HCT116 (cell line): ENCODE measurements around the gene THOC6. TPM values are rescaled to one million over a fixed set of nuclear protein-coding genes. Genes with fewer than 3 reads are reported as not detected.

ENCODE experiments used
- ATAC-seq: fragments of 200-7000 bp; cut with Tn5 transposase; 2 replicates; pipeline ENCODE4 v1.9.1; 2020; ENCODE audit warnings: mild to moderate bottlenecking, moderate library complexity
- BruUV-seq: library from RNA; stranded (reverse); fragments of 400-500 nt; replicated peaks from 2 replicates; lab custom pipeline; 2021; lab: Mats Ljungman, UMichigan
- CTCF ChIA-PET: fragments of 300-600 bp; sonication (Branson Sonifier 250); formaldehyde crosslinking; loops from one replicate; lab custom pipeline; 2021; ENCODE audit warnings: antibody characterized with exemption; lab: Charles Lee
- POLR2A ChIA-PET: fragments of 300-600, 350-600 bp; sonication (Branson Sonifier 250); formaldehyde crosslinking; loops from one replicate; lab custom pipeline; 2021; ENCODE audit warnings: antibody characterized with exemption; lab: Charles Lee
- RAD21 ChIA-PET, 2 experiments: fragments of 300-600 bp; sonication (Branson Sonifier 250); formaldehyde crosslinking; loops; one replicate each; lab custom pipeline; 2023; ENCODE audit warnings: low total read pairs in 2 of 2; ENCODE audit not compliant: uncharacterized antibody in 2 of 2, unreplicated experiment in 2 of 2, low non-redundant PET in 1 of 2; lab: Charles Lee
- DNase-seq: peaks from one replicate; pipeline ENCODE4 v3.0.0-alpha.2; 2010; ENCODE audit warnings: low read depth, low spot score
- H2AFZ ChIP-seq: fragments of 200-600 bp; shearing (Covaris generic), sonication (generic); 2 replicates; pipeline ENCODE4 v1.6.1; 2017; ENCODE audit warnings: low read depth, mixed run types, mixed read lengths, antibody characterized with exemption, low read length; ENCODE audit not compliant: poor library complexity, severe bottlenecking
- H3K27ac ChIP-seq: 2 replicates; pipeline ENCODE4 v1.5.1; 2012; ENCODE audit warnings: low read depth, low read length
- H3K27me3 ChIP-seq: fragments of 200-600 bp; sonication (generic); 2 replicates; pipeline ENCODE4 v1.6.1; 2016; ENCODE audit warnings: mixed run types, low read length, mixed read lengths; ENCODE audit not compliant: insufficient read depth
- H3K36me3 ChIP-seq, 2 experiments: fragments of 200-500 bp in 1 of 2; fragments of 200-600 bp in 1 of 2; sonication (Bioruptor generic) in 1 of 2; sonication (generic) in 1 of 2; 2 replicates each; pipeline versions ENCODE4 v1.5.1 to v1.6.1; 2014 to 2016; ENCODE audit warnings: low read length in 2 of 2, inconsistent platforms in 1 of 2, mixed read lengths in 1 of 2, mixed run types in 1 of 2; ENCODE audit not compliant: insufficient read depth in 2 of 2, control insufficient read depth in 1 of 2
- H3K4me1 ChIP-seq, 2 experiments: fragments of 200-600 bp in 1 of 2; sonication (generic) in 1 of 2; 2 replicates each; pipeline versions ENCODE4 v1.5.1 to v1.6.1; 2012 to 2017; ENCODE audit warnings: low read length in 2 of 2, inconsistent platforms in 1 of 2, mild to moderate bottlenecking in 1 of 2, mixed read lengths in 1 of 2, mixed run types in 1 of 2, moderate library complexity in 1 of 2; ENCODE audit not compliant: insufficient read depth in 2 of 2, control insufficient read depth in 1 of 2
- H3K4me2 ChIP-seq: fragments of 200-600 bp; sonication (generic); 2 replicates; pipeline ENCODE4 v1.6.1; 2017; ENCODE audit warnings: mixed run types, low read length, mixed read lengths
- H3K4me3 ChIP-seq, 2 experiments: fragments of 200-600 bp in 1 of 2; sonication (generic) in 1 of 2; replicated peaks in 1 of 2; 2 replicates each; pipeline ENCODE4 v1.5.1; 2011 to 2016; ENCODE audit warnings: low read length in 2 of 2, control low read depth in 1 of 2, low read depth in 1 of 2, mild to moderate bottlenecking in 1 of 2, mixed read lengths in 1 of 2, mixed run types in 1 of 2
- H3K79me2 ChIP-seq: fragments of 200-600 bp; sonication (generic); 2 replicates; pipeline ENCODE4 v1.6.1; 2017; ENCODE audit warnings: mild to moderate bottlenecking, mixed run types, low read length, moderate library complexity, mixed read lengths; ENCODE audit not compliant: insufficient read depth
- H3K9ac ChIP-seq: fragments of 200-600 bp; sonication (generic); 2 replicates; pipeline ENCODE4 v1.6.1; 2016; ENCODE audit warnings: low read length, mixed read lengths
- H3K9me2 ChIP-seq: fragments of 200-600 bp; sonication (generic), shearing (Covaris generic); 2 replicates; pipeline ENCODE4 v1.6.1; 2017; ENCODE audit warnings: mixed run types, mild to moderate bottlenecking, moderate library complexity; ENCODE audit not compliant: insufficient read depth
- H3K9me3 ChIP-seq, 2 experiments: fragments of 200-500 bp in 1 of 2; fragments of 200-600 bp in 1 of 2; sonication (Bioruptor generic) in 1 of 2; sonication (generic) in 1 of 2; 2 replicates each; pipeline ENCODE4 v1.6.1; 2014 to 2017; ENCODE audit warnings: low read length in 2 of 2, mixed read lengths in 2 of 2, inconsistent platforms in 1 of 2, low read depth in 1 of 2, mild to moderate bottlenecking in 1 of 2, mixed run types in 1 of 2, moderate library complexity in 1 of 2; ENCODE audit not compliant: control insufficient read depth in 1 of 2, insufficient read depth in 1 of 2
- H4K20me1 ChIP-seq: fragments of 200-600 bp; sonication (generic), shearing (Covaris generic); 2 replicates; pipeline ENCODE4 v1.6.1; 2017; ENCODE audit warnings: mixed run types, mild to moderate bottlenecking, moderate library complexity; ENCODE audit not compliant: insufficient read depth
- CEBPB ChIP-seq: IDR thresholded peaks from 2 replicates; pipeline ENCODE4 v1.6.1; 2012; ENCODE audit warnings: low read depth
- ELF1 ChIP-seq: IDR thresholded peaks from 2 replicates; pipeline ENCODE4 v1.6.1; 2012; ENCODE audit warnings: low read depth, borderline replicate concordance
- FOSL1 ChIP-seq: IDR thresholded peaks from 2 replicates; pipeline ENCODE4 v1.6.1; 2012; ENCODE audit warnings: low read depth
- RAD21 ChIP-seq: IDR thresholded peaks from 2 replicates; pipeline ENCODE4 v1.6.1; 2012; ENCODE audit warnings: low read depth, mild to moderate bottlenecking
- SP1 ChIP-seq: IDR thresholded peaks from 2 replicates; pipeline ENCODE4 v1.6.1; 2012; ENCODE audit warnings: low read depth
- TCF7L2 ChIP-seq: IDR thresholded peaks from 2 replicates; pipeline ENCODE4 v1.7.0; 2011; ENCODE audit warnings: borderline replicate concordance, inconsistent platforms; ENCODE audit not compliant: insufficient read depth, insufficient read length; ENCODE audit errors: extremely low read depth
- ZFX ChIP-seq: fragments of 450-650 bp; IDR thresholded peaks from 2 replicates; pipeline ENCODE4 v1.6.1; 2017
- ZNF274 ChIP-seq: fragments of 200-500 bp; sonication (Bioruptor generic); IDR thresholded peaks from 2 replicates; pipeline ENCODE4 v1.6.1; 2014; ENCODE audit warnings: mild to moderate bottlenecking, low read depth, low read length, inconsistent platforms
- intact Hi-C: fragments of 100-400 bp; cut with micrococcal nuclease; formaldehyde crosslinking; loops from 2 replicates; pipeline ENCODE4 v1.10.0; 2022
- total RNA-seq: library from RNA; stranded (reverse); gene quantifications from one replicate; pipeline ENCODE4 v1.2.1, GENCODE V29; 2021; ENCODE audit not compliant: unreplicated experiment
- TF ChIP-seq, protein P1 (sequence below): IDR thresholded peaks from 2 replicates; pipeline ENCODE4 v1.6.1; 2011; ENCODE audit warnings: mild to moderate bottlenecking, low read length, moderate library complexity; ENCODE audit not compliant: insufficient replicate concordance; ENCODE audit errors: extremely low read depth
- TF ChIP-seq, protein P2 (sequence below): IDR thresholded peaks from 2 replicates; pipeline ENCODE4 v1.6.1; 2012; ENCODE audit warnings: low read depth

Gene THOC6
- total RNA-seq, 1 experiment from 2014 or later: 62.9 TPM

DNA sequence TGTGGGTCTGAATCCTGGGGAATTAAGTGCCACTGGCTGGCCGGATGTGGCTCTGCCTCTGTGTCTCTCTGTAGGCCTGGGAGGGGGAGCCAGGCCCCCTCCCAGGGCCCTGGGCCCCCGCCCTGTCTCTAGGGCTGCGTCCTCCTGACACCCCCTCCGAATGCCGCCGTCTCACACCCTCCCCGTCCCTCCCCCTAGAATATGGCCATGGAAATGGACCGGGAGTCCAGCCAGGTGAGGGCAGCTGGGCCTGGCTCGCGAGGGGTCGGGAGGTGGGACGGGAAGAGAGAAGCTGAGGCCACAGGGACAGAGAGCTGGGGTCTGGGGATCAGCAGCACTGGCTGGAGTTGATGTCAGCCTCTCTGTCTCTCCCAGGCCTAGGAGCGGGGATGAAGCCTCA, 27.5 kb upstream of the THOC6 start:
- TF ChIP-seq, protein P1, sequence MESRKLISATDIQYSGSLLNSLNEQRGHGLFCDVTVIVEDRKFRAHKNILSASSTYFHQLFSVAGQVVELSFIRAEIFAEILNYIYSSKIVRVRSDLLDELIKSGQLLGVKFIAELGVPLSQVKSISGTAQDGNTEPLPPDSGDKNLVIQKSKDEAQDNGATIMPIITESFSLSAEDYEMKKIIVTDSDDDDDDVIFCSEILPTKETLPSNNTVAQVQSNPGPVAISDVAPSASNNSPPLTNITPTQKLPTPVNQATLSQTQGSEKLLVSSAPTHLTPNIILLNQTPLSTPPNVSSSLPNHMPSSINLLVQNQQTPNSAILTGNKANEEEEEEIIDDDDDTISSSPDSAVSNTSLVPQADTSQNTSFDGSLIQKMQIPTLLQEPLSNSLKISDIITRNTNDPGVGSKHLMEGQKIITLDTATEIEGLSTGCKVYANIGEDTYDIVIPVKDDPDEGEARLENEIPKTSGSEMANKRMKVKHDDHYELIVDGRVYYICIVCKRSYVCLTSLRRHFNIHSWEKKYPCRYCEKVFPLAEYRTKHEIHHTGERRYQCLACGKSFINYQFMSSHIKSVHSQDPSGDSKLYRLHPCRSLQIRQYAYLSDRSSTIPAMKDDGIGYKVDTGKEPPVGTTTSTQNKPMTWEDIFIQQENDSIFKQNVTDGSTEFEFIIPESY: no peak
- no peak for TF ChIP-seq ZNF274
- TF ChIP-seq CEBPB: no peak
- intact Hi-C loops: no loop called here
- H3K4me2 ChIP-seq: no peak overlapping the region
- no peaks in the 10 kb centered on the region for H3K9me3 ChIP-seq
- no peaks in the 10 kb centered on the region for H3K36me3 ChIP-seq
- no peaks in the 10 kb centered on the region for H3K27me3 ChIP-seq
- no peaks in the 10 kb centered on the region for H3K9me2 ChIP-seq
- BruUV-seq: no TSS peak
- H3K9ac ChIP-seq: no peak overlapping the region
- no peak overlapping the region for H2AFZ ChIP-seq
- peaks cover 2 to 11% of the 10 kb centered on the region in 2 experiments; a peak in 3 of 4 replicates for H3K4me1 ChIP-seq
- no peak for ATAC-seq
- no peak overlapping the region for H3K4me3 ChIP-seq
- no peaks in the 10 kb centered on the region for H3K79me2 ChIP-seq
- ChIA-PET RAD21 (no interaction called here), POLR2A (no interaction called here), CTCF (interaction anchor here (1.3 kb wide), 1 partner anchor 32 kb away, joined by 4 read pairs; no protein-coding TSS in a partner anchor)
- H4K20me1 ChIP-seq: no peaks in the 10 kb centered on the region
- no peak for DNase-seq
- H3K27ac ChIP-seq: no peak overlapping the region; the same call in 1 of the 2 replicates

DNA sequence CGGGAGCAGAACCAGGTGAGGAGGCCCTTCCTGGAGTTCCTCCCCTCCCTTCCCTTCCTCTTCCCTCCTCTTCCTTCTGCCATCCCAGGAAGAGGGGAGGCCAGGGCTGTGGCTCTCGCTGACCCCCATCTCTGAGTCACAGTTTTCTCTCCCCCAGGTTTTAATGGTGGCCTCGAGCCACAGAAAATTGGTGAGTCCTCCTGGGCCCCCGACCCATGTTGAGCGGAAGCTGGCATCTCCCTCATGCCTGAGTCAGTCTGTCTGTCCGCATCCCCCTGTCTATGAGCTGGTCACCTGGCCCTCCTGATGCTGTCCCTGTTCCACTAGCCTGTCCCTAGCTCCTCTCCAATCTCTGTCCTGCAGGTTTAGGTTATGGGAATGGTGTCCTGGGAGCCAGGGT, 23.9 kb upstream of the THOC6 start:
- Histone ChIP-seq H2AFZ (no peak overlapping the region), H3K4me1 (peaks cover 2 to 15% of the 10 kb centered on the region in 2 experiments; a peak in 3 of 4 replicates), H3K9me3 (no peaks in the 10 kb centered on the region), H3K27ac (no peak overlapping the region), H3K4me3 (no peak overlapping the region), H4K20me1 (no peaks in the 10 kb centered on the region), H3K79me2 (no peaks in the 10 kb centered on the region), H3K36me3 (no peaks in the 10 kb centered on the region), H3K27me3 (no peaks in the 10 kb centered on the region), H3K9me2 (no peaks in the 10 kb centered on the region), H3K9ac (no peak overlapping the region), H3K4me2 (no peak overlapping the region)
- no peak for TF ChIP-seq FOSL1
- TF ChIP-seq, protein P2, sequence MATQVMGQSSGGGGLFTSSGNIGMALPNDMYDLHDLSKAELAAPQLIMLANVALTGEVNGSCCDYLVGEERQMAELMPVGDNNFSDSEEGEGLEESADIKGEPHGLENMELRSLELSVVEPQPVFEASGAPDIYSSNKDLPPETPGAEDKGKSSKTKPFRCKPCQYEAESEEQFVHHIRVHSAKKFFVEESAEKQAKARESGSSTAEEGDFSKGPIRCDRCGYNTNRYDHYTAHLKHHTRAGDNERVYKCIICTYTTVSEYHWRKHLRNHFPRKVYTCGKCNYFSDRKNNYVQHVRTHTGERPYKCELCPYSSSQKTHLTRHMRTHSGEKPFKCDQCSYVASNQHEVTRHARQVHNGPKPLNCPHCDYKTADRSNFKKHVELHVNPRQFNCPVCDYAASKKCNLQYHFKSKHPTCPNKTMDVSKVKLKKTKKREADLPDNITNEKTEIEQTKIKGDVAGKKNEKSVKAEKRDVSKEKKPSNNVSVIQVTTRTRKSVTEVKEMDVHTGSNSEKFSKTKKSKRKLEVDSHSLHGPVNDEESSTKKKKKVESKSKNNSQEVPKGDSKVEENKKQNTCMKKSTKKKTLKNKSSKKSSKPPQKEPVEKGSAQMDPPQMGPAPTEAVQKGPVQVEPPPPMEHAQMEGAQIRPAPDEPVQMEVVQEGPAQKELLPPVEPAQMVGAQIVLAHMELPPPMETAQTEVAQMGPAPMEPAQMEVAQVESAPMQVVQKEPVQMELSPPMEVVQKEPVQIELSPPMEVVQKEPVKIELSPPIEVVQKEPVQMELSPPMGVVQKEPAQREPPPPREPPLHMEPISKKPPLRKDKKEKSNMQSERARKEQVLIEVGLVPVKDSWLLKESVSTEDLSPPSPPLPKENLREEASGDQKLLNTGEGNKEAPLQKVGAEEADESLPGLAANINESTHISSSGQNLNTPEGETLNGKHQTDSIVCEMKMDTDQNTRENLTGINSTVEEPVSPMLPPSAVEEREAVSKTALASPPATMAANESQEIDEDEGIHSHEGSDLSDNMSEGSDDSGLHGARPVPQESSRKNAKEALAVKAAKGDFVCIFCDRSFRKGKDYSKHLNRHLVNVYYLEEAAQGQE: no peak
- TF ChIP-seq ELF1: no peak
- no peak for TF ChIP-seq ZFX
- TF ChIP-seq RAD21: no peak
- TF ChIP-seq SP1: no peak
- no peak for TF ChIP-seq TCF7L2
- ATAC-seq (no peak), DNase-seq (no peak)
- ChIA-PET POLR2A (interaction anchor here (0.5 to 11.4 kb wide), 2 partner anchors 11 to 22 kb away, joined by 4 to 188 read pairs; partner anchors contain the start of genes CLDN6, HCFC1R1, THOC6 and TNFRSF12A), RAD21 (no interaction called here), CTCF (no interaction called here)
- intact Hi-C loops: no loop called here
- no TSS peak for BruUV-seq
